ENCODE data around the gene ALDH1A3.

The ALDH1A3 gene

DNA sequence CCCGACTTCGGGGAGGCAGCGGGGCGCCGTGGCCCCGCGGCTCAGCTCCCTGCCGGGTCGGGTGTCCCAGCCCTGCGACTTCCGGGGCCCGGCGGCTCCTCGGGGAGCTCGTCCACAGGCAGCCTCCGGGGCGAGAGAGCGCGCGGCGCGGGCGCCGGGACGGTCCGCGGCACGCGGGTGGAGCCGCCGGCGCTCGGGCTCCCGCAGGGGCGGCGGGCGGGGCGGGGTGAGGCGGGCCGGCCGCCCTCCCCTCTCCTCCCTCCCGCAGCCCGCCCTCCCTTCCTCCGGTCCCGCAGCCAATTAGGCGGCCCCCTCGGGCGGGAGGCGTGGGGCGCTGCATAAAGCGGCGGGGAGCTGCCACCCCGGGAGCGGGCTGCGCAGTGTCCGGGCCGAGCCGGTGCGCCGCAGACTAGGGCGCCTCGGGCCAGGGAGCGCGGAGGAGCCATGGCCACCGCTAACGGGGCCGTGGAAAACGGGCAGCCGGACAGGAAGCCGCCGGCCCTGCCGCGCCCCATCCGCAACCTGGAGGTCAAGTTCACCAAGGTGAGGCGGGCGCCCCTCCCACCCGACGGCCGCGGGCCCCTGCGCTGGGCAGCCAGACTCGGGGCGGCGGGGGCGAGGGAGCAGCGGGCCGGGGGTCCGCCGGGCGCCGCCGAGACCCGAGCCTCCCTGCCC, at the start of gene ALDH1A3:
ALDH1A3 (plus strand) TSS at position 368 of the 675 bp plus-strand sequence; CDS start at position 445, 77 bp downstream.
- DNase-seq (ENCODE audit: low read depth in 1 of 2, low spot score in 1 of 2), result peak; percentile 84 to 91
- in situ Hi-C loops (cut with HindIII; ENCODE audit: low pct_unique_long_range_greater_than_20kb, low sequenced_read_pairs), result no loop called here

DNA sequence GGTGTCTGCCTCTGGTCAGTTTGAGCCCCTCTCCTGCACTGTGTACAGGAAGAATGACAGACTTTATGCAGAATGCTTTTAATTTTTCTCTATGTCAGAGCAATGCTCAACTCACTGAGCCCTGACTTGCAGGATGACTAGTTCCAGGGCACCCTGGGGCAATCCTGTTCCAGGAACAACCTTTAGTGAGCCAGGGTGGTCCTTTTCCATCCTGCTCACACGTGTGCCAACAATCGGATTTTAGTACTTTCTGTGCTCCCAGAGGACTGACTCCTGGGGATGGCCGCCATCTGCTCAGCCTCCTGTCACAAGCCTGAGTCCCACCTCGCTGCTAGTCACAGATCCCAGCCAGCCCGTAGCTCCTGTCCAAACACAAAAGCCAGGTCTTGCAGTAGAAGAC, 48.2 kb upstream of the ALDH1A3 start:
- in situ Hi-C loops (cut with HindIII; ENCODE audit: low pct_unique_long_range_greater_than_20kb, low sequenced_read_pairs), result no loop called here
- no peak for TF ChIP-seq JUND (IDR thresholded peaks at IDR 0.05; ENCODE audit: low read depth)
- DNase-seq (ENCODE audit: low read depth in 1 of 2, low spot score in 1 of 2), result no peak

More for the DNA sequence above, at the start of gene ALDH1A3:
- TF ChIP-seq JUND (IDR thresholded peaks at IDR 0.05; ENCODE audit: low read depth), result no peak

DNA sequence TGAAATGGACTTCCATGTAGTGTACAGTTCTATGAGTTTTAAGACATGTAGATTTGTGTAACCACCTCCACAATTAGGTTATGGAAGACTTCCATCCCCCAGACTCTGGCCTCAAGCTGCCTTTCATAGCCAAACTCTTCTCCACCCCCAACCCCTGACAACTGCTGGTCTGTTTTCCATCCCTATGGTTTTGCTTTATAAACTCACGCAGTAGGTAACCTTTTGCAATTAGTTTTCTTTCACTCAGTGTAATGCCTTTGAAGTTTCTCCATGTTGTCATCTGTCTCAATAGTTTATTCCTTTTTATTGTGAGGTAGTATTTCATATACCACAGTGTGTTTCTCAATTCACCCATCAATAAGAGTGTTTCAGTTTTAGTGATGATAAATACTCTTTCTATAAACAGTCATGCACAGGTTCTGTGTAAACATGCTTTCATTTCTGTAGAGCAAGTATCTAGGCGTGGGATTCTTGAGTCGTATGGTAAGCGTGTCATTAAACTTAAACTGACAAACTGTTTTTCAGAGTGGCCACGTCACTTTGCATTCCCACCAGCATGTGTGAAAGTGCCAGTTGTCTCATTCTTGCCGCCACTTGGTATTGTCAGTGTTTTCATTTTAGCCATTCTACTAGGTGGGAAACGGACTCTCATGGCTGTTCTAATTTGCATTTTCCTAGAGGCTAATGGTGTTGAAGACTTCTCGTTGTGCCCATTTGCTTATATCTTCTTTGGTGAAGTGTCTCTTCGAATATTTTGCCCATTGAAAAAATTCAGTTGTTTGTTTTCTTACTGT, 47.3 kb upstream of the ALDH1A3 start:
- no peak for DNase-seq (ENCODE audit: low read depth in 1 of 2, low spot score in 1 of 2)

DNA sequence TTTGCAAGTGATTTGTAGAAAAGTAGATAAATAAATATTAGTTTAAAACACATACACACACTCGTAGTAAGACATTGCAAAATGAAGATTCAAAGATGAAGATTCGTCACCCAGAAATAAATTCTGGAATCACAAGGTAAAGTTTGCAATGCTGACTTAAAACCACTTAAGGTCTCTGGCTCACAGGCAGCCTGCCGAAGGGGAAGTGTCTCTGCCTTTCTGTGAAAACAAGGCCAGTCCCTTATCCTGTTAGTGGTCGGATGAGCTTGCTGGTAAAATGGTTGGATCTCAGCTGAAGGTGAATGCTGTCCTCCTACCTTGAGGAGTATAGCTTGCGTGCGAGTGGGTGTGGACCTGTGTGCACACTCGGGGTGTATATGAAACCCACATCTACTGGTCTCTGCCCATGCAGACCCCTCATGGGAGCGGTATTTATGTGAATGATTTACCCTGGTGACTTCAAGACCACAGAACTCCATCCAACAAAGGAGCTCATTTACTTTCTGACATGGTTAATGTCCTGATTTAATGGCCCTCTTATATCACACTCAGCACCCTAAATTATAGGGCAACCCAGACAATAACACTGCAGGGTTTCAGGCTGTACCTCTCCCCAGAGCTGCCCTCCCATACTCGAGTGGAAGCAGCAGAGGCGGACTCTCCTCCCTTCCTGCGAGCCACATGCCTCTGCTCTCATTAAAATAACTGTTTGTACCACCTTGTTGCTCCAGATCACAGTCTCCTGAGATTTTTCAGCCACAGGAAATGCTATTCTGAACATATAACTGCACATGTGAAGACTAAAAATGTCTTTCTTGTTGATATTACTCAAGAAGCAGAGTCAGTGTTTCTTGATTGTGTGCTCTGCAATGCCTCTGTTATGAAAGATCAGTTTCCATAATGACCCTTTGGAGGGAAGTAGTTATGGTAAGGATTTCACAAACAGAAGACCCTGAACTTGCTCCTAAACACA, 45.9 kb upstream of the ALDH1A3 start:
- DNase-seq (ENCODE audit: low read depth in 1 of 2, low spot score in 1 of 2), result no peak
- in situ Hi-C loops (cut with HindIII; ENCODE audit: low pct_unique_long_range_greater_than_20kb, low sequenced_read_pairs), result no loop called here
- no peak for TF ChIP-seq JUND (IDR thresholded peaks at IDR 0.05; ENCODE audit: low read depth)

More for the DNA sequence above, 47.3 kb upstream of the ALDH1A3 start:
- TF ChIP-seq JUND (IDR thresholded peaks at IDR 0.05; ENCODE audit: low read depth), result no peak
- in situ Hi-C loops (cut with HindIII; ENCODE audit: low pct_unique_long_range_greater_than_20kb, low sequenced_read_pairs), result no loop called here

DNA sequence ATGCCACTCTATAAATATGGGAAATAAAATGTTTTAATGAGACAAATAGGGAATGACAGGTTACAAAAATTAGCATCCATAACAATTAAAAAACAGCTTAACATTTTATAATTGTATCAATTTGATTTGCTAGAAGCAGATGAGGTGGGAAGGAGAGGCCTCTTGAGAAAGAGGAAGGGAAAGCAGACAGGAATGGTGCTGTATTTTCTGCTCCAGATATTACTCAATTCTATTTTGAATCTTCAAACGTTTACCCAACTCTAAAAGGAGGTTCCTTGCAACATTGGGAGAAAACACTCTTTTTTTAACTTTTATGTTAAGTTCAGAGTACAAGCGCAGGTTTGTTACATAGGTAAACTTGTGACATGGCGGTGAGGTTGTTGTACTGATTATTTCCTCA, 44.9 kb upstream of the ALDH1A3 start:
- in situ Hi-C loops (cut with HindIII; ENCODE audit: low pct_unique_long_range_greater_than_20kb, low sequenced_read_pairs), result no loop called here
- TF ChIP-seq JUND (IDR thresholded peaks at IDR 0.05; ENCODE audit: low read depth), result no peak
- DNase-seq (ENCODE audit: low read depth in 1 of 2, low spot score in 1 of 2), result no peak

DNA sequence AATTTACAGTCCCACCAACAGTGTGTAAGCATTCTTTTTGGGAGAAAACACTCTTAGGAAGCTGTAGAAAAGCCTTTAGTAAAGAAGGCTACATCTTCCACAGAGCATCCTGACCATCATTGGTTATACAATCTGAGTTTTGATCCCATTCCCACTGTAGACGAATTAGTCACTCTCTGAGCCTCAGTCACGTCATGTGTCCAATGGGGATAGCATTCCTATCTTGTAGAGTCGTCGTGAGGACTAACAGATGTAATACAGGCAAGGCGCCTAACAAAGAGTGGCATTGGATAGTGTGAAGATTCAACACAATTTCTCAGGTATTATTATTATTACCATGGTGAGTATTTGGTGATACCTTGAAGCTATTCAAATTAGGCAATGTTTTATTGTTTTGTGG, 44.0 kb upstream of the ALDH1A3 start:
- in situ Hi-C loops (cut with HindIII; ENCODE audit: low pct_unique_long_range_greater_than_20kb, low sequenced_read_pairs), result no loop called here
- DNase-seq (ENCODE audit: low read depth in 1 of 2, low spot score in 1 of 2), result no peak
- TF ChIP-seq JUND (IDR thresholded peaks at IDR 0.05; ENCODE audit: low read depth), result no peak

DNA sequence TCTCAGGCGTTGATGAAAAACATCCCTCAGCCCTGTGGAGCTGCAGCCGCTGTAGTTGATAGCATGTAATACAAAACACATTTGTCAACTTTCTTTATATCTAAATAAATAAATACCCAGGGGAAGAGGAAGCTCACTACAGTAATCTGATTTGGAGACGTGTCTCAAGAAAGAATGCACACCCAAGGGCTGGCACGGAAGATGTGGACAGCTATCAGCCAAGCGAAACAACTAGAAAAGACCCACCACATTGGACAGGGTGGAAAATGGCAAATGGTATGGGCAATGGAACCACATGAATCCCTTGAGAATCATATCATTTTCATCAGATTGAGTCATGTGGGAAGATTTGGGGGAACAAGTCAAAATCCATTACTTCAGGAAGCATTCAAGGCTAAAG, 43.1 kb upstream of the ALDH1A3 start:
- in situ Hi-C loops (cut with HindIII; ENCODE audit: low pct_unique_long_range_greater_than_20kb, low sequenced_read_pairs), result no loop called here
- no peak for TF ChIP-seq JUND (IDR thresholded peaks at IDR 0.05; ENCODE audit: low read depth)
- no peak for DNase-seq (ENCODE audit: low read depth in 1 of 2, low spot score in 1 of 2)

DNA sequence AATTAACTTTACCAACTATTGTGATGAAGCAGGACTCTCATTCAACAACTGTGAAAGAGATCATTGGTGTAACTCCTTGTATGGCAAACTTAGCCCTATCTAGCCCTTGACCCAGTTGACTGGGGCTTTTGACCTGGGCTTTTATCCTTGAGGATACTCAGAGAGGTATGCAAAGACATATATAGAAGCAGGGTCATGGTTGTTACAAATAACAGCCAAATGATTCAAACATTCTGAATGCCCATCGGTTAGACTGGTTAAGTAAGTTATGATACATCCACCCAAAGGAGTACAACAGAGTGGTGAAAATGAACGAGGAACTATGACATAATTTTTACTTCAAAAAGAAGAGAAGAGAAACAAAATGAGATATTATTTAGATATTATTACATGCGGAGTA, 38.2 kb upstream of the ALDH1A3 start:
- no peak for TF ChIP-seq JUND (IDR thresholded peaks at IDR 0.05; ENCODE audit: low read depth)
- no peak for DNase-seq (ENCODE audit: low read depth in 1 of 2, low spot score in 1 of 2)
- in situ Hi-C loops (cut with HindIII; ENCODE audit: low pct_unique_long_range_greater_than_20kb, low sequenced_read_pairs), result no loop called here

DNA sequence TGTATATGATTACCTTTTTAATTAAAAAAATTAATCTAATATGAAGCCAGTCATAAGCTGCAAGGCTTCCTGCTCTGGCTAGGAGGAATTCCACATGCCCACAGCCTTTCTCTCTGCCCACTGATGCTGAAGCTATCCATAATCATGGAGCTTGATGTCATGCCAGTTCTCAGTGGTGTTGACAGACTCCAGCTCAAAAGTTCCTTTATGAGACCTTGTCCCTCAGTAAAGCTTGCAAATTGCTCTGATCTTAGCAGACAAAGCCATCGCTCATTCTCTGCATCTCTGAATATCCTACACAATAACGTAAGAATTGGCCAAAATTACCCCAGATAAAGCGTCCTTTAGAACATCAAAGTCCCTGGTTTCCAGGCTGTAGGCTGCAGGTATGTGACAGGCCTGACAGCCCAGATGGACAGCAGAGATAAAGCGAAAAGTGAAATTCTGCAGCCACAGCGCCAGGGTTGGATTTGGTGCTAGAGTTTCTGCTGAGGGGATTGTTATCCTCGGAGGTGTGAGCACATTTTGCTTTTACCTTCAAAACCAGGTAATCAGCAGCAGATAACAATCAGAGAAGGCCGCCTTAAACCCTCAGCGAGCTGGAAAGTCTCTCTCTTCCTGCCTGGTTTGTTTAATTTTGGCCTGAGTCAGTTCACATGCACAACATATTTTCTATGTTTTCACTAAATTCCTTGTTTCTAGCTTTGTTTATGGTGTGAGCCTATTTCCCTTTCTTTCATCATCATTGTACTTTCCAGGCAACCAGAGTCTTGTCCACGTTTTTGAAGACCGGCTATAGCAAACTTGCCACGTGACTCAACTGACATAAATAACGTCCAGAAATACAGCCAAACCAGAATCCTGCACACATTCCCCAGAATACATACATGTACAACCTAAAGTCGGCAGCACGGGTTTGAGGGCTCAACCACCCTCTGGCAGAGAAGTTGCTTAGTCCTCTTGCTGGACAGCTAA, 36.6 kb upstream of the ALDH1A3 start:
- TF ChIP-seq JUND (IDR thresholded peaks at IDR 0.05; ENCODE audit: low read depth), result no peak
- in situ Hi-C loops (cut with HindIII; ENCODE audit: low pct_unique_long_range_greater_than_20kb, low sequenced_read_pairs), result no loop called here
- DNase-seq (ENCODE audit: low read depth in 1 of 2, low spot score in 1 of 2), result no peak

DNA sequence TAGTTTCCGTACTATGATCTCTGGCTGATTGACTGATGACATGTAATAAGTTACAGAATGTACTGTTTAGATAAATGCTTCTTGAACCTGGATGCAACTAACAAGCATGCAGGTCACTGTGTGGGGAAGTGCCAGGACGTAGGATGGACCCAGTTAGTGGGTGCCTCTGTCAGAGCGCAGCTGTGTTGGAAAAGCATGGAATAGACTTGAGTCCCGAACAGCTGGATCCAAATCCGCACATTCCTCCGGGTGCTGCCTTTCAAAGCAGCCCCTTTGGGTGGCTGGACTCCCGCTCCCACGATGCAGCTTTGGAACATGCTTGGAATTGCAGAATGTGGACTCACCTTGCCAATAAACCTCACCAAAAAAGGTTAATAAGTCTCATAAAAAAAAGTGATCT, 35.5 kb upstream of the ALDH1A3 start:
- DNase-seq (ENCODE audit: low read depth in 1 of 2, low spot score in 1 of 2), result no peak
- in situ Hi-C loops (cut with HindIII; ENCODE audit: low pct_unique_long_range_greater_than_20kb, low sequenced_read_pairs), result no loop called here
- TF ChIP-seq JUND (IDR thresholded peaks at IDR 0.05; ENCODE audit: low read depth), result no peak

DNA sequence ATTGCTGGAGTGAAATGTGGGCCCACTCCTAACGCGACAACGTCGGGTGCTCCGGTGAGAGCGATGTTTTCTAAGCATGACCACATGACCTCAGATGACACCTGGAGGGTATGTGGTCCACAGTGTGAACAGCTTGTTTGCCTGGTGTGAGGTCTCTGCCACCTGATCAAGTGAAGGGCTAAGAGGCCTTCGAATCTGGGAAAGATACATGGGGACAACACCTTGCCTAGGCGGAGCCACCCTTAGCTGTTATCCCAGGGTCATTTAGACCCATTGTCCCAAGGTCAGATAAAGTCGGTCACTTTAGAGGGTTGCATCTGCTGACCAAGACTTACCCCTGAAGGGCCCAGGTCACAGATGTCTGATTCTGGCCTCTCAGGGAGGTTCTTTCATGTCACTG, 34.9 kb upstream of the ALDH1A3 start:
- TF ChIP-seq JUND (IDR thresholded peaks at IDR 0.05; ENCODE audit: low read depth), result no peak
- DNase-seq (ENCODE audit: low read depth in 1 of 2, low spot score in 1 of 2), result no peak
- in situ Hi-C loops (cut with HindIII; ENCODE audit: low pct_unique_long_range_greater_than_20kb, low sequenced_read_pairs), result no loop called here

All from T47D (cell line).